ENCODE measurements around the gene DNAJC1. TPM values are rescaled to one million over a fixed set of nuclear protein-coding genes. Genes with fewer than 3 reads are reported as not detected.

DNAJC1 gene
- total and polyA plus RNA-seq, 4 donors, result 21.2 to 48.1 (median 32.5) TPM

DNA sequence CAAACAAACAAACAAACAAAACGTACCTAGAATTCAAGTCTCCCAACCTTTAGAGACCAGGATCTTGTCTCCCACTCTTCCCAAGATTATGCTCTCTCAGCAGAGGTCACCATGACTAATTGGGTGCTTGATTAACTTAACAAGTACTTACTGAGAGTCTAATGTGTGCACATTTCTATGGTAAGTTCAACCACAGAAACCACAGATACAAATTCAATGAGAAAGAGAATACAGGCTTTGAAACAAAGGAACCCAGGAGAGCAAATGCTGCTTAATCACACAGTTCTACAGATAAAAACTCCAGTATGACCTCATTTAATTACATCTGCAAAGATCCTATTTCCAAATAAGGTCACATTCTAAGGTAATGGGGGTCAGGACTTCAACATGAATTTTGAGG lies 142.8 kb downstream of the DNAJC1 start:
- no peak overlapping the region for H3K9ac ChIP-seq (ENCODE audit: low read depth in 1 of 2, low read length in 2 of 2)
- DNase-seq (ENCODE audit: low spot score), result no peak

DNA sequence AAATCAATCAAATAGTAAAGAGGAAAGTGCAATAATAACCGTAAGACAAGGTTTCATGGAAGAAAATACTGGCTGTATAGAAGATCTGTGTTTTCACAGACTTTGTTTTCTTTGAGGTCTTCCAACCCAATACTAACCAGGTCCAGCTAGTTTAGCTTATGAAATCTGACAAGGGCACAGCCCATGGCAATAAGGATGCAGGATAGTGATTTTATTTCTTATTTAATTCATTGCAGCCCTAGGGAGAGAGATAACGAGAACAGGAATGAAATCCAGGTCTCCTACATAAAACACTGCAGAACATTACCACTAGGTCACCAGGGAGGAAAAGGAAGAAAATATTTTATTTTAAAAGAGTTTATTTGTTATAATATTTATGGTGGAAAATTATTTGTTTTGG lies 145.1 kb downstream of the DNAJC1 start:
- Histone ChIP-seq H3K4me1 (ENCODE audit: control insufficient read depth in 4 of 4, insufficient read depth in 4 of 4, low read length in 3 of 4) (no peaks in the 10 kb centered on the region), H3K27me3 (ENCODE audit: control insufficient read depth in 4 of 4, insufficient read depth in 4 of 4, low read length in 3 of 4) (no peaks in the 10 kb centered on the region), H3K36me3 (ENCODE audit: control insufficient read depth in 4 of 4, insufficient read depth in 3 of 4, low read depth in 1 of 4, low read length in 3 of 4) (peaks cover 0 to 1% (median 0%) of the 10 kb centered on the region in 4 donors), H3K4me3 (ENCODE audit: low read depth in 1 of 3, low read length in 3 of 3) (no peak overlapping the region), H3K9ac (ENCODE audit: low read depth in 1 of 2, low read length in 2 of 2) (no peak overlapping the region), H3K27ac (ENCODE audit: low read depth in 1 of 2, low read length in 2 of 2) (no peak overlapping the region), H3K9me3 (ENCODE audit: control insufficient read depth in 4 of 4, low read length in 3 of 4) (no peaks in the 10 kb centered on the region)
- TF ChIP-seq EGR1 (IDR thresholded peaks at IDR 0.05; ENCODE audit: low read depth in 2 of 2) (no peak), HNF4G (IDR thresholded peaks at IDR 0.05) (no peak), YY1 (IDR thresholded peaks at IDR 0.05) (no peak)
- TF ChIP-seq, protein P1, sequence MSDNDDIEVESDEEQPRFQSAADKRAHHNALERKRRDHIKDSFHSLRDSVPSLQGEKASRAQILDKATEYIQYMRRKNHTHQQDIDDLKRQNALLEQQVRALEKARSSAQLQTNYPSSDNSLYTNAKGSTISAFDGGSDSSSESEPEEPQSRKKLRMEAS (IDR thresholded peaks at IDR 0.05), result no peak
- WGBS, result 69% methylated on average over 2 of the region's 2 CpGs
- DNase-seq (ENCODE audit: low spot score), result no peak

More for the DNA sequence above, 142.8 kb downstream of the DNAJC1 start:
- Histone ChIP-seq H3K27ac (ENCODE audit: low read depth in 1 of 2, low read length in 2 of 2) (no peak overlapping the region), H3K9me3 (ENCODE audit: control insufficient read depth in 4 of 4, low read length in 3 of 4) (no peaks in the 10 kb centered on the region), H3K4me3 (ENCODE audit: low read depth in 1 of 3, low read length in 3 of 3) (no peak overlapping the region), H3K27me3 (ENCODE audit: control insufficient read depth in 4 of 4, insufficient read depth in 4 of 4, low read length in 3 of 4) (no peaks in the 10 kb centered on the region), H3K4me1 (ENCODE audit: control insufficient read depth in 4 of 4, insufficient read depth in 4 of 4, low read length in 3 of 4) (no peaks in the 10 kb centered on the region), H3K36me3 (ENCODE audit: control insufficient read depth in 4 of 4, insufficient read depth in 3 of 4, low read depth in 1 of 4, low read length in 3 of 4) (peaks cover 0 to 1% (median 0%) of the 10 kb centered on the region in 4 donors)
- WGBS, result 95% methylated on average over 1 of the region's 1 CpG
- TF ChIP-seq, protein P2, sequence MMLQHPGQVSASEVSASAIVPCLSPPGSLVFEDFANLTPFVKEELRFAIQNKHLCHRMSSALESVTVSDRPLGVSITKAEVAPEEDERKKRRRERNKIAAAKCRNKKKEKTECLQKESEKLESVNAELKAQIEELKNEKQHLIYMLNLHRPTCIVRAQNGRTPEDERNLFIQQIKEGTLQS (IDR thresholded peaks at IDR 0.05), result no peak
- TF ChIP-seq RAD21 (IDR thresholded peaks at IDR 0.05) (no peak), SP1 (IDR thresholded peaks at IDR 0.05) (no peak), RXRA (IDR thresholded peaks at IDR 0.05) (no peak), NR2F2 (IDR thresholded peaks at IDR 0.05) (no peak), TAF1 (conservative IDR thresholded peaks at IDR 0.05) (no peak), HNF4G (IDR thresholded peaks at IDR 0.05) (no peak), EGR1 (IDR thresholded peaks at IDR 0.05; ENCODE audit: low read depth in 2 of 2) (no peak), FOXA2 (IDR thresholded peaks at IDR 0.05) (no peak), FOXA1 (IDR thresholded peaks at IDR 0.05) (no peak)
- TF ChIP-seq, protein P3, sequence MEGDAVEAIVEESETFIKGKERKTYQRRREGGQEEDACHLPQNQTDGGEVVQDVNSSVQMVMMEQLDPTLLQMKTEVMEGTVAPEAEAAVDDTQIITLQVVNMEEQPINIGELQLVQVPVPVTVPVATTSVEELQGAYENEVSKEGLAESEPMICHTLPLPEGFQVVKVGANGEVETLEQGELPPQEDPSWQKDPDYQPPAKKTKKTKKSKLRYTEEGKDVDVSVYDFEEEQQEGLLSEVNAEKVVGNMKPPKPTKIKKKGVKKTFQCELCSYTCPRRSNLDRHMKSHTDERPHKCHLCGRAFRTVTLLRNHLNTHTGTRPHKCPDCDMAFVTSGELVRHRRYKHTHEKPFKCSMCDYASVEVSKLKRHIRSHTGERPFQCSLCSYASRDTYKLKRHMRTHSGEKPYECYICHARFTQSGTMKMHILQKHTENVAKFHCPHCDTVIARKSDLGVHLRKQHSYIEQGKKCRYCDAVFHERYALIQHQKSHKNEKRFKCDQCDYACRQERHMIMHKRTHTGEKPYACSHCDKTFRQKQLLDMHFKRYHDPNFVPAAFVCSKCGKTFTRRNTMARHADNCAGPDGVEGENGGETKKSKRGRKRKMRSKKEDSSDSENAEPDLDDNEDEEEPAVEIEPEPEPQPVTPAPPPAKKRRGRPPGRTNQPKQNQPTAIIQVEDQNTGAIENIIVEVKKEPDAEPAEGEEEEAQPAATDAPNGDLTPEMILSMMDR (IDR thresholded peaks at IDR 0.05; ENCODE audit: low read depth, low read length, missing input control), result no peak
- TF ChIP-seq, protein P4, sequence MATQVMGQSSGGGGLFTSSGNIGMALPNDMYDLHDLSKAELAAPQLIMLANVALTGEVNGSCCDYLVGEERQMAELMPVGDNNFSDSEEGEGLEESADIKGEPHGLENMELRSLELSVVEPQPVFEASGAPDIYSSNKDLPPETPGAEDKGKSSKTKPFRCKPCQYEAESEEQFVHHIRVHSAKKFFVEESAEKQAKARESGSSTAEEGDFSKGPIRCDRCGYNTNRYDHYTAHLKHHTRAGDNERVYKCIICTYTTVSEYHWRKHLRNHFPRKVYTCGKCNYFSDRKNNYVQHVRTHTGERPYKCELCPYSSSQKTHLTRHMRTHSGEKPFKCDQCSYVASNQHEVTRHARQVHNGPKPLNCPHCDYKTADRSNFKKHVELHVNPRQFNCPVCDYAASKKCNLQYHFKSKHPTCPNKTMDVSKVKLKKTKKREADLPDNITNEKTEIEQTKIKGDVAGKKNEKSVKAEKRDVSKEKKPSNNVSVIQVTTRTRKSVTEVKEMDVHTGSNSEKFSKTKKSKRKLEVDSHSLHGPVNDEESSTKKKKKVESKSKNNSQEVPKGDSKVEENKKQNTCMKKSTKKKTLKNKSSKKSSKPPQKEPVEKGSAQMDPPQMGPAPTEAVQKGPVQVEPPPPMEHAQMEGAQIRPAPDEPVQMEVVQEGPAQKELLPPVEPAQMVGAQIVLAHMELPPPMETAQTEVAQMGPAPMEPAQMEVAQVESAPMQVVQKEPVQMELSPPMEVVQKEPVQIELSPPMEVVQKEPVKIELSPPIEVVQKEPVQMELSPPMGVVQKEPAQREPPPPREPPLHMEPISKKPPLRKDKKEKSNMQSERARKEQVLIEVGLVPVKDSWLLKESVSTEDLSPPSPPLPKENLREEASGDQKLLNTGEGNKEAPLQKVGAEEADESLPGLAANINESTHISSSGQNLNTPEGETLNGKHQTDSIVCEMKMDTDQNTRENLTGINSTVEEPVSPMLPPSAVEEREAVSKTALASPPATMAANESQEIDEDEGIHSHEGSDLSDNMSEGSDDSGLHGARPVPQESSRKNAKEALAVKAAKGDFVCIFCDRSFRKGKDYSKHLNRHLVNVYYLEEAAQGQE (IDR thresholded peaks at IDR 0.05), result no peak
- TF ChIP-seq, protein P1 (IDR thresholded peaks at IDR 0.05), result no peak
- TF ChIP-seq, protein P5, sequence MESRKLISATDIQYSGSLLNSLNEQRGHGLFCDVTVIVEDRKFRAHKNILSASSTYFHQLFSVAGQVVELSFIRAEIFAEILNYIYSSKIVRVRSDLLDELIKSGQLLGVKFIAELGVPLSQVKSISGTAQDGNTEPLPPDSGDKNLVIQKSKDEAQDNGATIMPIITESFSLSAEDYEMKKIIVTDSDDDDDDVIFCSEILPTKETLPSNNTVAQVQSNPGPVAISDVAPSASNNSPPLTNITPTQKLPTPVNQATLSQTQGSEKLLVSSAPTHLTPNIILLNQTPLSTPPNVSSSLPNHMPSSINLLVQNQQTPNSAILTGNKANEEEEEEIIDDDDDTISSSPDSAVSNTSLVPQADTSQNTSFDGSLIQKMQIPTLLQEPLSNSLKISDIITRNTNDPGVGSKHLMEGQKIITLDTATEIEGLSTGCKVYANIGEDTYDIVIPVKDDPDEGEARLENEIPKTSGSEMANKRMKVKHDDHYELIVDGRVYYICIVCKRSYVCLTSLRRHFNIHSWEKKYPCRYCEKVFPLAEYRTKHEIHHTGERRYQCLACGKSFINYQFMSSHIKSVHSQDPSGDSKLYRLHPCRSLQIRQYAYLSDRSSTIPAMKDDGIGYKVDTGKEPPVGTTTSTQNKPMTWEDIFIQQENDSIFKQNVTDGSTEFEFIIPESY (IDR thresholded peaks at IDR 0.05), result no peak

Data from liver (tissue), 9 donors.